Stimulated activated CD4-positive, alpha-beta T cell treated with anti-CD3 and anti-CD28 coated beads, Interleukin-1b, Interleukin-23, amount 100 ng/mL, for 24 hours (primary cell): Measurements from ENCODE around the gene HIF3A.
"Not testable (repeated sequence)": the region's sequence is repeated elsewhere in the genome, so short reads cannot be mapped to it uniquely, and the experiment has no call there.

Source experiments
- DNase-seq, 4 experiments: peaks; one replicate each; pipeline ENCODE4 v3.0.0-alpha.2; 2020; ENCODE audit warnings: low read depth in 4 of 4, low spot score in 1 of 4

Gene HIF3A

DNA sequence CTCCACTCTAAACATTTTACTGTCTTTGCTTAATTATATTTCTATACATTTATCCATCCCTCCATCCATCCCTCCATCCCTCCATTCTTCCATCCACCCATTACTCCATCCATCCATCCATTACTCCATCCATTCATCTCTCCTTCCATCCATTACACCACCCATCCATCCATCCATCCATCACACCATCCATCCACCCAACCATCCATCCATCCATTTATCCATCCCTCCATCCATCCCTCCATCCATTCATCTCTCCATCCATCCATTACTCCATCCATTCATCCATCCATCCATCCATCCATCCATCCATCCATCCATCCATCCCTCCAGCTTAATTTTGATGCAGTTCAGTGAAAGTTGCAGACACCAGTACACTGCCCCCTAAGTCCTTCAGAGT is 5.0 kb upstream of the HIF3A start:
- DNase-seq, result no peak

DNA sequence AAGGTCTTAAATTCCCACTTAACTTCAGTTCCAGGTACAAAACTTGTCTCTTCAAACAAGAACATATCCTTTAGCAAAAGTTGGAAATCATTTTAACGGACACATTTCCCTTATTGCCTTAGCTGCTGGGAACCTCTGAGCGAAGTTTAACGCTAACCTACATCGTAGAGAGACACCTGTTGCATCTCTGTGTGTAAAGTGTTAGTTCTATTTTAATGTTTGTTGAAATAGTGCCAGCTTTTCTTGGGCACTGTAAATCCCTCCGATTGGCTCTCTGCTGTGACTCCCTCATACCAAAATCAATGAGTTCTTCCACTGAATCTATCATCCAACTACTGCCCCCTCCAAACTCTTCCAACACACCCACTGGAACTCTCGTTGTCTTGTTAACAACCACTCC is 2.3 kb upstream of the HIF3A start:
- DNase-seq, result no peak

DNA sequence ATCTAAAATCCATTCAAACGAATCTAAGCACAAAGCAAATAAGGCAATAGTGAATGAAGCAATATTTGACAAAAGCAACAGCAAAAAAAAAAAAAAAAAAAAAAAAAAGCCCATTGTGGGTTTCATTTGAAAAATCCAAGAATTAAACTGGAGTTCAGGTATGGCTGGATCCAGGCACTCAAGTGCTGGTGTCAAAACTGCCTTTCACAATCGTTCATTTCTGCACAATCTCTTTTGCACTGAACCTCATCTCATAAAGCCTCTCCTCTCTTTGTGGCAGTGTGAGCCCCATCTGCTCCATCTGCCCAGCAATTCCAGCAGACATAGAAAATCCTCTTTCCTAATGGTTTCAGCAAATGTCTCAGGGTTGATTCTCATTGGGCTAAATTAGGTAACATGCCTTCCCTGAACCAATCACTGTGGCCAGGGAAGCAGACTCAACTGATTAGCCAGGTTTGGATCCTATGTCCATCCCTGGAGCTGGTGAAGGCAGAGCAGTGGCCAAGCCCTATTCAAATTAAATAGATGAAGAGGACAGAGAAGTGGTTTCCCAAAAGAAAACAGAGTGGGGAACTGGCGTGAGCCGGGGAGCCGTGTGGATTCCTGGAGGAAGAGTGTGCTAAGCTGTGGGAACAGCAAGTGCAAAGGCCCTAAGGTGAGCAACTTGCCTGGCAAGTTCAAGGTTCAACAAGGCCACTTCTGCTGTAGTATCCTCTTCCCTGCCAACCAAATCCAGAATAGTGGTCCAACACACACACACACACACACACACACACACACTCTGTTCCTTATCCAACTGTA is 1.2 kb upstream of the HIF3A start:
- no peak for DNase-seq

- no peak for DNase-seq
These were observed 701 bp upstream of the HIF3A start for GRCh38 chr19:46296202-46296480.

DNA sequence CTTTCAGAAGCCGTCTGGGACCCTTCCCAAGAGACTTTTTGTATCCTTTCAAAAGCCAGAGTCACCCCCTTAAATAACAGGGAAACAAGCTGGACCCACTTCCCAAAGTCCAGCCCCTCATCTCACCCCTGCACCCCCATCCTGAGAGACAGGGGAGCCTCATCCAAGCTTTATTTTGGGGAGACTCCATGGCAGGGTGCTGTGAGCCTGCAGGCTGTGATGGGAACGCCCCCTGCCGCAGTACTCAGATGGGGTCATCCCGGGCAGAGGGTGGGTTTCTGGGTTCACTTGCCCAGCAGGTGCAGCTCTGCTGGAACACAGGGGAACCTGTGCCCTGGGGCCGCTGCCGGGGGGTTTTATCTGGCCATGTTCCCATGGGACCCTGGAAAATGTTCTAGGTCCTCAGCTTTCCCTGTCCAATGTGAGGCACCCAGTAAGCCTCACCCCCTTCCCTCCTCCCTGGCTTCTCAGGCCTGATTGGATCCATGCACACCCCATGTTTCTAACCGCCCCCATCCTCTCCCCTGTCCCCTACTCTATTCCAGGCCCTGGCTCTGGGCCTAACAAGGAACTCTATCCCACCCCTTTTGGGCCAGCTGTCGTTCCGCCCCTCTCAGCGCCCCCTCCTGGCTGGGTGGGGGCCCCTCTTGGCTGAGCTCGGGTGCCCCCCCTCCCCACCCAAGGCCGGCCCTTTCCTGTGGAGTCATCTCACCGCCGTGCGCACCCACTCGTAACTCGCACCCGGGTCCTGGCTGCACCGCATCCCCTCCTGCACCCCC is 1.0 kb downstream of the HIF3A start:
- DNase-seq, result no peak

- no peak for DNase-seq
These were observed 1.7 kb downstream of the HIF3A start for GRCh38 chr19:46298479-46299003.

GRCh38 chr19:46299004-46299509 is 2.2 kb downstream of the HIF3A start:
- DNase-seq, result no peak

DNA sequence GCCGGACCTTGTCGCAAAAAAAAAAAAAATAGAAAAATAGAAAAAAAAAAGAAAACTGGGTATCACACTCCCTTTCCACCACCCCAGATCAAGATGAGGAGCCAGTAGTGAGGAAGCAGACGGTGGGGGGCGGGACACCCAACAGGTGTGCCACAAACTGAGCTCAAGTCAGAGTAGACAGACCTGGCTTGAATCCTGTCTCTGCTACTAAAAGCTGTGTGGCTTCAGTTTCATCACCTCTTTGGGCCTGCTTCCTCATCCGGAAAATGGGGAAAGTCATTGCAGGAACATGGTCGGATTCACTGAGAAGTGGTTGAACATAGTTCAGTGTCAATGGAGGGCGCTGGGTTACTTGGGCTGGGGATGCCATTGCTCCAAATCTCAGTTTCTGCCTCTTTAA is 2.9 kb downstream of the HIF3A start:
- no peak for DNase-seq

DNA sequence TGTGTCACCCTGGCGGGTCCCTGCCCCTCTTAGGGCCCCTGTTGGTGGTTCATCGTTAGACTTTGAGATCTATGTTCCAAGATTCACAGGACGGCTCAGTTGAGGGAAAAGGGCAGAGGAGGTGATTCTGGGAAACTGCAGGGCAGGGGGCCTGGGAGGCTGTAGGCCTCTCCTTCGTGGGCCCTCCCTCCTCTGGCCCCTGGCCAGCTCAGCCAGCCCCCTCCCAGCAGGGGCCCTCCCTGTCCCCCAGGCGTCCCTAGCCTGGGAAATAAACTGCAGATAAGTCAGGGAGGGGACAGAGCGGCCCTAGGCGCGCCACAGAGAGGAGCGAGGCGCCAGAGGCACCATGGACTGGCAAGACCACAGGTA is 6.5 kb downstream of the HIF3A start:
- no peak for DNase-seq

GRCh38 chr19:46303691-46304397 is 7.0 kb downstream of the HIF3A start:
- DNase-seq, result no peak

GRCh38 chr19:46306501-46306900 is 9.7 kb downstream of the HIF3A start:
- DNase-seq, result no peak

GRCh38 chr19:46308510-46308909 is 11.7 kb downstream of the HIF3A start:
- no peak for DNase-seq

DNA sequence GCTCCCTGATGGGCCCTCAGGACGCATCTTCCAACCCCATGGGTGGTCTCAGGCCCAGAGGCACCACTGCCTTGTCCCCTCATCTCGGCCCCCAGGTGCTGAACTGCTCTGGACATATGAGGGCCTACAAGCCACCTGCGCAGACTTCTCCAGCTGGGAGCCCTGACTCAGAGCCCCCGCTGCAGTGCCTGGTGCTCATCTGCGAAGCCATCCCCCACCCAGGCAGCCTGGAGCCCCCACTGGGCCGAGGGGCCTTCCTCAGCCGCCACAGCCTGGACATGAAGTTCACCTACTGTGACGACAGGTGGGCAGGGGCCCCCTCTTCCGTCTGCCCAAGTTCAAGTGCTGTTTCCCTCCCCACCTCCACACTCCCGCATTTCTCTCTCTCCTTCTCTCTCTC is 12.2 kb downstream of the HIF3A start:
- DNase-seq, result no peak

DNA sequence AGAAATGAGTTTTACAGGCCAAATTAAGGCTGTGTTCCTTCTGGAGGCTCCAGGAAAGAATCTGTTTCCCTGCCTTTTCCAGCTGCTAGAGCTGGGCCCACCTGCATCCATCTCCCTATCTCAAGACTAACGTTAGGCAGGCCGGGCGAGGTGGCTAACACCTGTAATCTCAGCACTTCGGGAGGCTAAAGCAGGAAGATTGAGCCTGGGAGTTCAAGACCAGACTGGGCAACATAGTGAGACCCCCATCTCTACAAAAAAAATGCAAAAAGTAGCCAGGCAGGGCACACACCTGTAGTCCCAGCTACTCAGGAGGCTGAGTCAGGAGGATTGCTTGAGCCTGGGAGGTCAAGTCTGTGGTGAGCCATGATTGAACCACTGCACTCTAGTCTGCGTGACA is 14.6 kb downstream of the HIF3A start:
- no peak for DNase-seq

DNA sequence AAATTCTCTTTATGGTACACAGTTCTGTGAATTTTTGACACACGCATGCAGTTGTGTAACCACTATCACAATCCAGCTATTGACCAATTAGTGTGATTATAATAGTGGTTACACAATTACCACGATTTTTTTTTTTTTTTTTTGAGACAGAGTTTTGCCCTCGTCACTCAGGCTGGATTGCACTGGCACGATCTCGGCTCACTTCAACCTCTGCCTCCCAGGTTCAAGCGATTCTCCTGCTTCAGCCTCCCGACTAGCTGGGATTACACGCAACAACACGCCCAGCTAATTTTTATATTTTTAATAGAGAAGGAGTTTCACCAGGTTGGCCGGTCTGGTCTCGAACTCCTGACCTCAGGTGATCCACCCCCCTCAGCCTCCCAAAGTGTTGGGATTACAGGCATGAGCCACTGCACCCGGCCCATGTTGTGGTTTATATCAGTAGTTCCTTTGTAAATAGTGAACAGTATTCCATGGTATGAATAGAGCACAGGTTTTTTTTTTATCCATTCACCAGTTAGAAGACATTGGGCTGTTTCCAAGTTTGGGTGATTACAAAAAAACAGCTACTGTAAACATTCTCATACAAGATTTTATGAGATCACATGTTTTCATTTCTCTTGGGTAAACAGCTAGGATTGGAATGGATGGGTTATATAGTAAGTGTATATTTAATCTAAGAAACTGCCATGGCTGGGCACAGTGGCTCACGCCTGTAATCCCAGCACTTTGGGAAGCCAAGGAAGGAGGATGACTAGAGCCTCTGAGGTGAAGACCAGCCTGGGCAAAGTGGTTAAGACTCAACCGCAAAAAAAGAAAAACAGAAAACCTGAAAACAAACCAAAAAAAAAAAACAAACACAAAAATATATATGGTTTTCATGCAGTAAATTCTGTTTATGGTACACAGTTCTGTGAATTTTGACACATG is 17.0 kb downstream of the HIF3A start:
- not testable (repeated sequence) for DNase-seq

DNA sequence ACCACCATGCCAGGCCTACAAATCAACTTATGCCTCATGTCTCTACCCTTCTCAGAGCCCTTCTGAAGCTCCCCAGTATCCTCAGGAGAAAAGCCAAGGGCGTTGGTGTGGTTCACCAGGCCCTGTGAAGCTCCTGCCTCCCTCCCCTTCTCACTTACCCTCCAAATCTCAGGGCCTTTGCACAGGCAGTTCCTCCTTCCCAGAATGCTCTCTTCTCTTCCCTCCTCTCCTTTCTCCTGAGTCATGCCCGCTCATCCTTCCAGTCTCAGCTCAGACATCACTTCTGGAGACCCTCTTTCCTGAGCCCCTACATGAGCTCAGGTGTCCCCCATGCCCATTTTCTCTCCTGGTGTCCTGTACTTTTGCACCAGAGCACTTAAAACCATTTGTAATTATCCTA is 20.5 kb downstream of the HIF3A start:
- no peak for DNase-seq

GRCh38 chr19:46319613-46320012 is 22.8 kb downstream of the HIF3A start:
- no peak for DNase-seq

DNA sequence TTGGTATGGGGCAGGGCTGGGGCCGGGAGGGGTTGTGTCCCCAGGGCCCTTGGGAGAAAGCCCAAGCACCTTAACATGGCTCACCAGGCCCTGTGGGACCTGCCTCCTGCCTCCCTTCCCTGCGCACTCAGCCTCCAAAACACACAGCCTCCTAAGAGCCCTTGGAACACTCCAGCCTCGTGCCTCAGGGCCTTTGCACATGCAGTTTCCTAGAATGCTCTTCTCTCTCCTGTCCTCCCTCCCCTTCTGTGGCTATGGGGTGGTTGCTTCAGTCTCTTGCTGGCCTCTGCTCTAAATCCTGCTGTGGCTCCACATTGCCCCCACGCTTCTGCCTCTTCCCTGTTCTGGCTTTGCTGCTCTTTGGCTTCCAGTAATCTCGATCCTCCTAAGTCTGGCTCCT is 23.7 kb downstream of the HIF3A start:
- DNase-seq, result no peak

- DNase-seq, result no peak
These were observed 24.8 kb downstream of the HIF3A start for GRCh38 chr19:46321653-46322052.

GRCh38 chr19:46323227-46323626 is 26.4 kb downstream of the HIF3A start:
- not testable (repeated sequence) for DNase-seq

- DNase-seq, result no peak
These were observed 27.4 kb downstream of the HIF3A start for GRCh38 chr19:46324277-46324676.
